CD14-positive monocyte (primary cell): ENCODE data around the gene CAPN14. TPM values are rescaled to one million over a fixed set of nuclear protein-coding genes. Genes with fewer than 3 reads are reported as not detected.
A peak's percentile ranks its signal among the peaks of the same experiment; 100 is the strongest.

Source experiments
- DNase-seq, 3 donors: peaks; one replicate each; pipeline ENCODE4 v3.0.0-alpha.2; 2011 to 2022
- H2AFZ ChIP-seq: 2 replicates; pipeline ENCODE4 v1.6.0; 2012; ENCODE audit warnings: mild to moderate bottlenecking, low read depth, low read length, inconsistent platforms; ENCODE audit not compliant: insufficient read depth, poor library complexity, severe bottlenecking
- H3K27ac ChIP-seq, 2 donors: 1 replicate in 1 of 2; 2 replicates in 1 of 2; pipeline ENCODE4 v1.5.1; 2012 to 2013; ENCODE audit warnings: low read length in 2 of 2, control low read depth in 1 of 2, inconsistent platforms in 1 of 2, low read depth in 1 of 2, mild to moderate bottlenecking in 1 of 2
- H3K27me3 ChIP-seq, 2 donors: one replicate each; pipeline versions ENCODE4 v1.6.0 to v1.6.1; 2011 to 2013; ENCODE audit warnings: low read length in 2 of 2; ENCODE audit not compliant: control insufficient read depth in 2 of 2, insufficient read depth in 2 of 2
- H3K36me3 ChIP-seq, 2 donors: replicated peaks in 1 of 2; 1 replicate in 1 of 2; 2 replicates in 1 of 2; pipeline versions ENCODE4 v1.5.1 to v1.6.1; 2012 to 2013; ENCODE audit warnings: low read length in 2 of 2, control low read depth in 1 of 2, inconsistent platforms in 1 of 2, mild to moderate bottlenecking in 1 of 2; ENCODE audit not compliant: insufficient read depth in 2 of 2, control insufficient read depth in 1 of 2
- H3K4me1 ChIP-seq, 2 donors: 1 replicate in 1 of 2; 2 replicates in 1 of 2; pipeline versions ENCODE4 v1.5.1 to v1.6.1; 2012 to 2013; ENCODE audit warnings: low read length in 2 of 2, control low read depth in 1 of 2, inconsistent platforms in 1 of 2, mild to moderate bottlenecking in 1 of 2, moderate library complexity in 1 of 2; ENCODE audit not compliant: insufficient read depth in 2 of 2, control insufficient read depth in 1 of 2
- H3K4me2 ChIP-seq: replicated peaks from 2 replicates; pipeline ENCODE3; 2012; ENCODE audit warnings: low read length, moderate library complexity, mild to moderate bottlenecking; ENCODE audit not compliant: poor library complexity, severe bottlenecking; ENCODE audit errors: extremely low read depth
- H3K4me3 ChIP-seq, 3 experiments: fragments of 200-600 bp in 1 of 3; sonication (generic) in 1 of 3; replicated peaks in 1 of 3; 1 replicate in 2 of 3; 2 replicates in 1 of 3; pipeline ENCODE4 v1.5.1; 2011 to 2013; ENCODE audit warnings: low read length in 3 of 3, mild to moderate bottlenecking in 3 of 3, control low read depth in 2 of 3, low read depth in 2 of 3, inconsistent platforms in 1 of 3, moderate library complexity in 1 of 3
- H3K79me2 ChIP-seq: 2 replicates; pipeline ENCODE4 v1.6.0; 2012; ENCODE audit warnings: mild to moderate bottlenecking, control low read depth, inconsistent platforms, low read length, moderate library complexity; ENCODE audit not compliant: insufficient read depth
- H3K9ac ChIP-seq: 2 replicates; pipeline ENCODE4 v1.6.0; 2017; ENCODE audit warnings: low read length, mild to moderate bottlenecking; ENCODE audit not compliant: insufficient read depth, poor library complexity, severe bottlenecking
- H3K9me3 ChIP-seq, 2 donors: replicated peaks in 1 of 2; 1 replicate in 1 of 2; 2 replicates in 1 of 2; pipeline versions ENCODE4 v1.5.1 to v1.6.1; 2012 to 2013; ENCODE audit warnings: low read length in 2 of 2, control low read depth in 1 of 2; ENCODE audit not compliant: control insufficient read depth in 1 of 2, insufficient read depth in 1 of 2
- H4K20me1 ChIP-seq: 2 replicates; pipeline ENCODE4 v1.6.0; 2012; ENCODE audit warnings: mild to moderate bottlenecking, low read length, control low read depth, moderate library complexity; ENCODE audit not compliant: insufficient read depth
- H3K27ac Mint-ChIP-seq, 7 donors: one replicate each; pipeline ENCODE4 v1.8.0; 2020; ENCODE audit warnings: mild to moderate bottlenecking in 7 of 7, mixed read lengths in 7 of 7, moderate library complexity in 6 of 7, inconsistent platforms in 2 of 7
- H3K27me3 Mint-ChIP-seq, 3 donors: one replicate each; pipeline ENCODE4 v1.8.0; 2021 to 2022; ENCODE audit warnings: low read depth in 3 of 3, mild to moderate bottlenecking in 3 of 3, mixed read lengths in 3 of 3, moderate library complexity in 3 of 3, inconsistent platforms in 1 of 3
- H3K36me3 Mint-ChIP-seq, 2 donors: one replicate each; pipeline ENCODE4 v1.8.0; 2020; ENCODE audit warnings: mixed read lengths in 2 of 2, inconsistent platforms in 1 of 2, mild to moderate bottlenecking in 1 of 2
- H3K4me1 Mint-ChIP-seq: one replicate; pipeline ENCODE4 v1.8.0; 2020; ENCODE audit warnings: mild to moderate bottlenecking, mixed read lengths
- H3K4me3 Mint-ChIP-seq, 2 donors: one replicate each; pipeline ENCODE4 v1.8.0; 2020; ENCODE audit warnings: mild to moderate bottlenecking in 2 of 2, mixed read lengths in 2 of 2, moderate library complexity in 1 of 2
- H3K9me3 Mint-ChIP-seq, 7 donors: one replicate each; pipeline ENCODE4 v1.8.0; 2020 to 2022; ENCODE audit warnings: mixed read lengths in 7 of 7, mild to moderate bottlenecking in 6 of 7, moderate library complexity in 6 of 7, inconsistent platforms in 2 of 7
- CTCF ChIP-seq: fragments of 200-600 bp; IDR thresholded peaks from one replicate; pipeline ENCODE4 v1.8.0; 2022; ENCODE audit warnings: antibody characterized with exemption, mild to moderate bottlenecking
- WGBS: methylation state at CpG from one replicate; pipeline ENCODE4 v1.1.5; 2013; ENCODE audit warnings: missing lambda C conversion rate; ENCODE audit not compliant: insufficient coverage; 5-methylcytosine and 5-hydroxymethylcytosine counted together
- intact Hi-C, 2 donors: fragments of 100-400 bp; cut with micrococcal nuclease; formaldehyde crosslinking; loops; one replicate each; pipeline versions ENCODE4 v1.15.0 to v1.15.1; 2023
- polyA plus RNA-seq, 3 donors: library from polyadenylated mRNA; depleted of rRNA in 1 of 3; unstranded in 2 of 3; stranded (reverse) in 1 of 3; fragments of 300-500 nt in 2 of 3; fragments of >200 nt in 1 of 3; fragmentation: Illumina TruSeq in 2 of 3; gene quantifications; 1 replicate in 2 of 3; 2 replicates in 1 of 3; pipeline ENCODE4 v1.2.3, GENCODE V29; 2012 to 2021

Gene CAPN14
- polyA plus RNA-seq, 3 donors, result not detected

- H2AFZ ChIP-seq, result no peak overlapping the region
- no peak overlapping the region for H3K27ac Mint-ChIP-seq
- no peaks in the 10 kb centered on the region for H3K36me3 ChIP-seq
Observed at GRCh38 chr2:31170071-31170698, 47.1 kb downstream of the CAPN14 start.

DNA sequence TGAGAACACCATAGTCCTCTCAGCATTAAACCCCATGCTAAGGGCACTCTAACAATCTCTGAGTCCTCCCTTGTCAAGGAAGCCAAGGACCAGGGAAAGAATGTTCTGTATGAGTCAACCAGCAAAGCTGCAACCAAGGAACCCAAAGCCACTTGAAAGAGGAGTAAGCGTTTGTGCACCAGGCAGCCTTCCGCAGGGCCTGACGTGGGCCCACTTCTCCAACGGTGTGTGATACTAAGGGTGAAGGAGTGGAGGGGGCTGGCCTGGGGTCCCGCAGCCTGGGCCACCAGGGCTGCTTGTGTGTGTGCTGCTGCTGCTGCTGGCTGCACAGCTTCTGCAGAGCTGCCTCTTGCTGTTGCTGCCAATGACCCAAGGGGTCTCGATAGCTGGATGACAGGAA, 49.0 kb downstream of the CAPN14 start:
- Histone ChIP-seq H2AFZ (no peak overlapping the region), H3K36me3 (no peaks in the 10 kb centered on the region), H3K9ac (no peak overlapping the region), H4K20me1 (no peaks in the 10 kb centered on the region), H3K9me3 (no peaks in the 10 kb centered on the region), H3K27ac (no peak overlapping the region), H3K4me2 (no peak overlapping the region), H3K79me2 (no peaks in the 10 kb centered on the region), H3K4me1 (peaks cover 0 to 5% of the 10 kb centered on the region in 2 donors), H3K4me3 (no peak overlapping the region), H3K27me3 (no peaks in the 10 kb centered on the region)
- TF ChIP-seq CTCF, result no peak
- no peak overlapping the region for H3K27ac Mint-ChIP-seq
- WGBS, result 97% methylated on average over 5 of the region's 6 CpGs
- no peaks in the 10 kb centered on the region for H3K36me3 Mint-ChIP-seq
- intact Hi-C loops, result no loop called here
- H3K9me3 Mint-ChIP-seq, result no peaks in the 10 kb centered on the region
- H3K4me1 Mint-ChIP-seq, result peaks cover 18% of the 10 kb centered on the region
- DNase-seq, result no peak
- H3K27me3 Mint-ChIP-seq, result peaks cover 0 to 1% (median 0%) of the 10 kb centered on the region in 3 donors
- H3K4me3 Mint-ChIP-seq, result no peak overlapping the region

More at GRCh38 chr2:31170071-31170698, 47.1 kb downstream of the CAPN14 start:
- Histone ChIP-seq H3K79me2 (no peaks in the 10 kb centered on the region), H3K27ac (no peak overlapping the region), H3K4me2 (no peak overlapping the region), H3K9ac (no peak overlapping the region), H4K20me1 (no peaks in the 10 kb centered on the region), H3K4me1 (peaks cover 0 to 5% of the 10 kb centered on the region in 2 donors), H3K9me3 (no peaks in the 10 kb centered on the region), H3K4me3 (no peak overlapping the region), H3K27me3 (no peaks in the 10 kb centered on the region)
- no peak overlapping the region for H3K4me3 Mint-ChIP-seq
- DNase-seq, result peak; percentile 48 to 68 (median 55)
- intact Hi-C loops, result loop anchor here (5.0 to 10.0 kb wide), 2 partner anchors 455 to 458 kb away; no protein-coding TSS in a partner anchor
- WGBS, result no CpG with 5 or more reads among the region's 4 CpGs
- no peaks in the 10 kb centered on the region for H3K9me3 Mint-ChIP-seq
- H3K4me1 Mint-ChIP-seq, result peaks cover 17% of the 10 kb centered on the region
- peak; percentile 88 for TF ChIP-seq CTCF
- no peaks in the 10 kb centered on the region for H3K27me3 Mint-ChIP-seq
- H3K36me3 Mint-ChIP-seq, result no peaks in the 10 kb centered on the region
